Keratinocyte (primary cell): ENCODE data around the gene LOXHD1. TPM values are rescaled to one million over a fixed set of nuclear protein-coding genes. Genes with fewer than 3 reads are reported as not detected.

Experiments
- DNase-seq: peaks from one replicate; pipeline ENCODE4 v3.0.0-alpha.2; 2011; ENCODE audit warnings: low read depth, missing footprints, low spot score
- FAIRE-seq: peaks from 2 replicates; lab custom pipeline; 2011; peaks lifted over from hg19 to GRCh38; lab: Jason Lieb, UNC
- H2AFZ ChIP-seq: 2 replicates; pipeline ENCODE4 v1.6.0; 2012; ENCODE audit warnings: low read length, control low read depth, inconsistent platforms; ENCODE audit not compliant: control insufficient read depth
- H3K27ac ChIP-seq: 2 replicates; pipeline ENCODE4 v1.5.1; 2011; ENCODE audit warnings: low read length; ENCODE audit not compliant: control insufficient read depth, insufficient read depth
- H3K27me3 ChIP-seq: 3 replicates; pipeline ENCODE4 v1.6.0; 2011; ENCODE audit warnings: low read length; ENCODE audit not compliant: control insufficient read depth, insufficient read depth; ENCODE audit errors: extremely low read depth
- H3K36me3 ChIP-seq, 2 experiments: 2 replicates in 1 of 2; 3 replicates in 1 of 2; pipeline ENCODE4 v1.5.1; 2011; ENCODE audit warnings: low read length in 2 of 2, mild to moderate bottlenecking in 1 of 2; ENCODE audit not compliant: control insufficient read depth in 2 of 2, insufficient read depth in 2 of 2; ENCODE audit errors: extremely low read depth in 1 of 2
- H3K4me1 ChIP-seq: 3 replicates; pipeline ENCODE4 v1.5.1; 2011; ENCODE audit warnings: low read length; ENCODE audit not compliant: control insufficient read depth, insufficient read depth; ENCODE audit errors: extremely low read depth
- H3K4me2 ChIP-seq: 3 replicates; pipeline ENCODE4 v1.6.0; 2011; ENCODE audit warnings: low read depth, low read length; ENCODE audit not compliant: control insufficient read depth, insufficient read depth; ENCODE audit errors: extremely low read depth
- H3K4me3 ChIP-seq, 3 experiments: fragments of 200-600 bp in 1 of 3; sonication (generic) in 1 of 3; 2 replicates in 2 of 3; 3 replicates in 1 of 3; pipeline ENCODE4 v1.5.1; 2011 to 2016; ENCODE audit warnings: low read length in 3 of 3, mild to moderate bottlenecking in 3 of 3, control low read depth in 2 of 3, inconsistent platforms in 1 of 3, low read depth in 1 of 3, mixed read lengths in 1 of 3, mixed run types in 1 of 3, moderate library complexity in 1 of 3; ENCODE audit not compliant: control insufficient read depth in 2 of 3, insufficient read depth in 2 of 3; ENCODE audit errors: extremely low read depth in 1 of 3
- H3K79me2 ChIP-seq: 2 replicates; pipeline ENCODE4 v1.6.0; 2012; ENCODE audit warnings: low read length; ENCODE audit not compliant: control insufficient read depth, insufficient read depth
- H3K9ac ChIP-seq: 3 replicates; pipeline ENCODE4 v1.6.0; 2011; ENCODE audit warnings: low read length; ENCODE audit not compliant: control insufficient read depth, insufficient read depth; ENCODE audit errors: extremely low read depth
- H3K9me1 ChIP-seq: 3 replicates; pipeline ENCODE4 v1.6.0; 2011; ENCODE audit warnings: low read length; ENCODE audit not compliant: control insufficient read depth, insufficient read depth; ENCODE audit errors: extremely low read depth
- H3K9me3 ChIP-seq: 2 replicates; pipeline ENCODE4 v1.5.1; 2012; ENCODE audit warnings: low read depth, low read length; ENCODE audit not compliant: control insufficient read depth
- H4K20me1 ChIP-seq: 3 replicates; pipeline ENCODE4 v1.6.0; 2011; ENCODE audit warnings: low read length; ENCODE audit not compliant: control insufficient read depth, insufficient read depth; ENCODE audit errors: extremely low read depth
- EZH2 ChIP-seq: IDR thresholded peaks from one replicate; pipeline ENCODE4 v1.6.1; 2012; ENCODE audit warnings: inconsistent platforms, mild to moderate bottlenecking, low read length, moderate library complexity
- dilution Hi-C: fragments of 300-500 bp; cut with MboI; formaldehyde crosslinking; loops from one replicate; pipeline ENCODE4 v1.7.0; 2020; ENCODE audit warnings: low sequenced_read_pairs; ENCODE audit not compliant: extremely low pct_ligation_motif_present
- polyA plus RNA-seq, 5 experiments: library from polyadenylated mRNA; depleted of rRNA in 3 of 5; stranded (reverse) in 3 of 5; stranded (forward) in 1 of 5; unstranded in 1 of 5; fragments of >200 nt; gene quantifications; 1 replicate in 1 of 5; 2 replicates in 3 of 5; 3 replicates in 1 of 5; pipeline versions ENCODE4 v1.2.1 to v1.2.3, GENCODE V29; 2011 to 2012; ENCODE audit warnings: missing spikeins in 2 of 5, low read depth in 1 of 5, low replicate concordance in 1 of 5
- TF ChIP-seq, protein P1 (sequence below), 3 experiments: IDR thresholded peaks in 1 of 3; conservative IDR thresholded peaks in 1 of 3; optimal IDR thresholded peaks in 1 of 3; 2 replicates in 2 of 3; 3 replicates in 1 of 3; pipeline versions ENCODE3 to v1.5.1; 2011; ENCODE audit warnings: low read length in 3 of 3, mild to moderate bottlenecking in 3 of 3, moderate library complexity in 2 of 3, control low read depth in 1 of 3, inconsistent platforms in 1 of 3; ENCODE audit not compliant: insufficient read depth in 2 of 3; ENCODE audit errors: extremely low read depth in 1 of 3

Gene LOXHD1
- polyA plus RNA-seq, 1 donor (not counting 4 experiments of a cell fraction or from before 2014, with no cell fraction given) = not detected

DNA sequence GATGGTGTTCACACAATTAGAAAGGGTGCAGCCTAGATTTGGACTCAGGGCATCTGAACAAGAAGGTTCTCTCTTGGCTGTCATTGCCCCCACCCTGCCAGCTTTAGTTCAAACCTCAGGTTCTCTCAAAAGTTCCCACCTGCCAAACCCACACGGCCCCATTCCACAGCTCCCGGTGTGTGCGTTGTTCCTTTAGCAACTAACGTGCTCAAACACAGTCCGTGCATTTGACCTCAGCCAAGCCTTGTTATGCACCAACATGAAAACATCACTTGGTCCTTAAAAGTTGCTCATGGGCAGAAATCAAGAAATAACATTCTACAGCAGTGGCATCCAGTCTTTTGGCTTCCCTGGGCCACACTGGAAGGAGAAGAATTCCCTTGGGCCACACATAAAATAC lies 32.0 kb downstream of the LOXHD1 start:
- no peak overlapping the region for H3K27ac ChIP-seq
- TF ChIP-seq EZH2 = no peak
- TF ChIP-seq, protein P1, sequence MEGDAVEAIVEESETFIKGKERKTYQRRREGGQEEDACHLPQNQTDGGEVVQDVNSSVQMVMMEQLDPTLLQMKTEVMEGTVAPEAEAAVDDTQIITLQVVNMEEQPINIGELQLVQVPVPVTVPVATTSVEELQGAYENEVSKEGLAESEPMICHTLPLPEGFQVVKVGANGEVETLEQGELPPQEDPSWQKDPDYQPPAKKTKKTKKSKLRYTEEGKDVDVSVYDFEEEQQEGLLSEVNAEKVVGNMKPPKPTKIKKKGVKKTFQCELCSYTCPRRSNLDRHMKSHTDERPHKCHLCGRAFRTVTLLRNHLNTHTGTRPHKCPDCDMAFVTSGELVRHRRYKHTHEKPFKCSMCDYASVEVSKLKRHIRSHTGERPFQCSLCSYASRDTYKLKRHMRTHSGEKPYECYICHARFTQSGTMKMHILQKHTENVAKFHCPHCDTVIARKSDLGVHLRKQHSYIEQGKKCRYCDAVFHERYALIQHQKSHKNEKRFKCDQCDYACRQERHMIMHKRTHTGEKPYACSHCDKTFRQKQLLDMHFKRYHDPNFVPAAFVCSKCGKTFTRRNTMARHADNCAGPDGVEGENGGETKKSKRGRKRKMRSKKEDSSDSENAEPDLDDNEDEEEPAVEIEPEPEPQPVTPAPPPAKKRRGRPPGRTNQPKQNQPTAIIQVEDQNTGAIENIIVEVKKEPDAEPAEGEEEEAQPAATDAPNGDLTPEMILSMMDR (optimal IDR thresholded peaks at IDR 0.05 in 1 of 3, IDR thresholded peaks at IDR 0.05 in 1 of 3, conservative IDR thresholded peaks at IDR 0.05 in 1 of 3; ENCODE audit: extremely low read depth in 1 of 3, insufficient read depth in 2 of 3, low read length in 3 of 3) = no peak
- H3K4me2 ChIP-seq = no peak overlapping the region
- FAIRE-seq = no peak
- no peaks in the 10 kb centered on the region for H3K4me1 ChIP-seq
- no peaks in the 10 kb centered on the region for H3K9me1 ChIP-seq
- no peak overlapping the region for H3K4me3 ChIP-seq
- H3K9ac ChIP-seq = no peak overlapping the region
- dilution Hi-C loops = no loop called here
- no peak overlapping the region for H2AFZ ChIP-seq
- H4K20me1 ChIP-seq = no peaks in the 10 kb centered on the region
- no peaks in the 10 kb centered on the region for H3K36me3 ChIP-seq
- DNase-seq = no peak
- H3K9me3 ChIP-seq = no peaks in the 10 kb centered on the region
- peaks cover 2% of the 10 kb centered on the region for H3K27me3 ChIP-seq
- H3K79me2 ChIP-seq = no peaks in the 10 kb centered on the region

DNA sequence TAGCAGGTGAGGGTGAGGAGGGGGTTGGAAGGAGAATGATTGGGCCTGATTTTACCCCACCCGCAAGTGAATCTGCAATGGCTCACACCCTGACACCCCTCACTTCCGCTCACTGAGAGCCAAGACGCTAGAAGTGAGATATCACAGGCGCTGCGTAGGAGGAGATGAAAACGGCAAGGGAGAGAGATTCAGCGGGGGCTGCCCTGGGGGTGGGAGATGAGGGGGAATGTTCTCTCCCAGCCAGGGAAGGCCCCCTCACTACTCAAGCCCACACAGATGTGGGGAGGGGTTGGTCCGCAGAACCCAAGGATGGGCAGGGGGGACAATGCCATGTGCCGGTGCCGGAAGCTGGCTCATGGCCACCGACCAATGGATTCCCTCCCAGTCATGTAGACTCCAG lies 32.9 kb downstream of the LOXHD1 start:
- Histone ChIP-seq H3K27ac (no peak overlapping the region), H3K9ac (no peak overlapping the region), H3K4me1 (no peaks in the 10 kb centered on the region), H3K79me2 (no peaks in the 10 kb centered on the region), H3K9me1 (no peaks in the 10 kb centered on the region), H3K4me2 (no peak overlapping the region), H3K9me3 (no peaks in the 10 kb centered on the region), H2AFZ (no peak overlapping the region), H4K20me1 (no peaks in the 10 kb centered on the region), H3K27me3 (peaks cover 3% of the 10 kb centered on the region), H3K36me3 (no peaks in the 10 kb centered on the region), H3K4me3 (no peak overlapping the region)
- FAIRE-seq (no peak), DNase-seq (no peak)
- TF ChIP-seq, protein P1 (optimal IDR thresholded peaks at IDR 0.05 in 1 of 3, IDR thresholded peaks at IDR 0.05 in 1 of 3, conservative IDR thresholded peaks at IDR 0.05 in 1 of 3; ENCODE audit: extremely low read depth in 1 of 3, insufficient read depth in 2 of 3, low read length in 3 of 3) = no peak
- TF ChIP-seq EZH2 = no peak
- dilution Hi-C loops = no loop called here
